GM19240 (cell line): Measurements from ENCODE around the gene GPHN.

Source experiments
- DNase-seq: peaks from one replicate; pipeline ENCODE4 v3.0.0; 2011; ENCODE audit warnings: low spot score; ENCODE audit not compliant: insufficient read length

GPHN gene

GRCh38 chr14:67140556-67140955 lies 632.6 kb downstream of the GPHN start:
- DNase-seq = no peak

GRCh38 chr14:67141146-67141900 lies 633.4 kb downstream of the GPHN start:
- no peak for DNase-seq

GRCh38 chr14:67151082-67151666 lies 643.2 kb downstream of the GPHN start:
- no peak for DNase-seq

- no peak for DNase-seq
Observed at GRCh38 chr14:67158566-67158965, 650.6 kb downstream of the GPHN start.

- no peak for DNase-seq
Observed at GRCh38 chr14:67162385-67162784, 654.4 kb downstream of the GPHN start.

- DNase-seq = no peak
Observed at GRCh38 chr14:67166450-67166853, 658.5 kb downstream of the GPHN start.

- no peak for DNase-seq
Observed at GRCh38 chr14:67167420-67168109, 659.6 kb downstream of the GPHN start.

- no peak for DNase-seq
Observed at GRCh38 chr14:67168110-67168441, 660.1 kb downstream of the GPHN start.

GRCh38 chr14:67170660-67171059 lies 662.7 kb downstream of the GPHN start:
- no peak for DNase-seq

- no peak for DNase-seq
Observed at GRCh38 chr14:67172056-67172455, 664.1 kb downstream of the GPHN start.

GRCh38 chr14:67172520-67172919 lies 664.6 kb downstream of the GPHN start:
- DNase-seq = no peak

- DNase-seq = no peak
Observed at GRCh38 chr14:67173719-67174118, 665.8 kb downstream of the GPHN start.

- no peak for DNase-seq
Observed at GRCh38 chr14:67186172-67186768, 678.3 kb downstream of the GPHN start.

- DNase-seq = no peak
Observed at GRCh38 chr14:67186789-67187584, 679.0 kb downstream of the GPHN start.

- DNase-seq = no peak
Observed at GRCh38 chr14:67187826-67188225, 679.9 kb downstream of the GPHN start.

GRCh38 chr14:67188326-67188725 lies 680.4 kb downstream of the GPHN start:
- DNase-seq = no peak

GRCh38 chr14:67191768-67192290 lies 683.9 kb downstream of the GPHN start:
- DNase-seq = no peak

- no peak for DNase-seq
Observed at GRCh38 chr14:67192366-67192765, 684.4 kb downstream of the GPHN start.

GRCh38 chr14:67195279-67195678 lies 687.3 kb downstream of the GPHN start:
- DNase-seq = no peak

GRCh38 chr14:67199016-67199415 lies 691.1 kb downstream of the GPHN start:
- DNase-seq = no peak

- no peak for DNase-seq
Observed at GRCh38 chr14:67207810-67208209, 699.9 kb downstream of the GPHN start.
